DMS 273 (cell line): ENCODE measurements around the gene AHNAK2.

Experiments
- DNase-seq: peaks from one replicate; lab custom pipeline; 2025; ENCODE audit not compliant: unreplicated experiment; lab: John Stamatoyannopoulos, UW

The AHNAK2 gene

GRCh38 chr14:104986487-104987164 lies 8.5 kb upstream of the AHNAK2 start:
- DNase-seq: no peak

DNA sequence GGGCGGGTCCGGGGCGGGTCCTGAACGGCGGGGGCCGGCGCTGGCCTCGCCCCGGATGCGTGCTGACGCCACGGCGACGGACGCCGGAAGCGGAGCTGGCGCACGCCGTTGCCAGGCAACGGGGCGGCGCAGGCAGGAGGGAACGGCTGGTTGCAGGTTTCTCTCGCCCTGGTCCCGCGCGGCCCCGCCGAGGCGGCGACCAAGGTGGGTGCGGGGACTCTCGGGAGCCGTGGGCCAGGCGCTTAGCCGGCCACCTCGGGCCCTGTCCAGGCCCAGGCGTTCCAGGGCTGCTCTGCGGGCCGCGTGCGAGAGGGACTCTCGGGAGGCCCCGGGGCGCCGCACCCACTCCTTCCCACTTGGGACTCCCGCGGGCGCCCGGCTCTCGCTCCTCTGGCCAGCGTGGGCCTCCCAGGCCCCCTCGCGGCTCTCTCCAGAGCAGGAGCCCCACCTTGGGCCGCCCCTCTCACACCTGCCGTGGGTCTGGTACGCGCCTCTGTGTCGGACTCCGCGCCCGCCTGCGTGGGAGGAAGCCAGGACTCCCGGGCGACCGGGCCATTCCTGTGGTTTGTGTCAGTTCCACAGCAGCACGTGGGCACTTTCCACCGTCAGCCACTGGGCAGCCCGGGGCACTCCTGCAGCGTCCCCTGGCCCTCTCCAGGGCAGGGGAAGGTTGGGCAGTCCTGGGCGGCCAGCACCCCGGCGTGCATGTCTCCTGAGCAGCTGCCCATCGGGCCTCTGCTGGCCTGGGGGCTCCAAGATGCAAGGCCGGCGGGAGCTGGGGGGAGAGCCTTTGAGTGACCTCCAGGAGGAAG lies 7.7 kb upstream of the AHNAK2 start, which contains the start of gene CLBA1:
Gene CLBA1 (plus strand): TSS at position 114 of the 812 bp plus-strand sequence. CDS start 644 bp downstream, at position 758.
- peak; percentile 97 for DNase-seq

DNA sequence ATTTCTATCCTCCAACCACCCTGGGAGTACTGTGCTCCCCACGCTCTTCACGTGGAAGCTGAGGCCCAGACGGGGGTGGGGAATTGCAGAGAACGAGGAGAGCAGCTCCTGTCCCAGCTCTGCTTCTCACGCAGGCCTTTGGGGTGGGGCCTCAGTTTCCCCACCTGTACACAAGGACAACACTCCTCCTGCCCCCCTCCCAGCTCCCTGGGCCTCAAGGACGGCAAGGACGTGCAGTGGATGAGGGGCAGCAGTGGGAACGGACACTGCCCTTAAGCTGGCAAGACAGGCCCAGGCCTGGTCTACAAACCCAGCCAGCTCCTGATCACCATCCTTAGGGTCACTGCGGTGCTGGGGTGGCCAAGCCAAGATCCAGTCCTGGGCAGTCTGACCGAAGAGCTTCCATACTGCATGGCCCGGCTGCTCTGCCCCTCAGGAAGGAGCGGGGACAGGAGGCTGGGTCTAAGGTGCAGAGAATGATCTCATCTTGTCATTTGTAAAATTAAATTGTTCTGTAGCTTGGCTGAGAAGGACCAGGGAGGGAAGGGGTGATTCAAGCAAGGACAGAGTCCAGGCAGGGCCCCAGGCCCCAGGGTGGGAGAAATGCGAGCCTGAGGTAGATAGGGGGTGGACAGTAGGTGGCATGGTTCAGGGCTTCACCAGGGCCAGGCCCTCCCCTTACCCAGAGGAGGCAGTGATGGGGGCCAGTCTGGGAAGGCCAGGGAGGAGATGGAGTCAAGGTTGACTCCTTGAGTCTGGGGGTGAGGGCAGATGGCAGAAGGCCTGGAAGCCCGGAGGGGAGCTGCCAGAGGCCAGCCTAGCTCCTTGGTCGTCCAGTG lies 6.1 kb upstream of the AHNAK2 start:
- no peak for DNase-seq

GRCh38 chr14:104983231-104983721 lies 5.1 kb upstream of the AHNAK2 start:
- no peak for DNase-seq

- DNase-seq: no peak
Observed at GRCh38 chr14:104982548-104983230, 4.5 kb upstream of the AHNAK2 start.

DNA sequence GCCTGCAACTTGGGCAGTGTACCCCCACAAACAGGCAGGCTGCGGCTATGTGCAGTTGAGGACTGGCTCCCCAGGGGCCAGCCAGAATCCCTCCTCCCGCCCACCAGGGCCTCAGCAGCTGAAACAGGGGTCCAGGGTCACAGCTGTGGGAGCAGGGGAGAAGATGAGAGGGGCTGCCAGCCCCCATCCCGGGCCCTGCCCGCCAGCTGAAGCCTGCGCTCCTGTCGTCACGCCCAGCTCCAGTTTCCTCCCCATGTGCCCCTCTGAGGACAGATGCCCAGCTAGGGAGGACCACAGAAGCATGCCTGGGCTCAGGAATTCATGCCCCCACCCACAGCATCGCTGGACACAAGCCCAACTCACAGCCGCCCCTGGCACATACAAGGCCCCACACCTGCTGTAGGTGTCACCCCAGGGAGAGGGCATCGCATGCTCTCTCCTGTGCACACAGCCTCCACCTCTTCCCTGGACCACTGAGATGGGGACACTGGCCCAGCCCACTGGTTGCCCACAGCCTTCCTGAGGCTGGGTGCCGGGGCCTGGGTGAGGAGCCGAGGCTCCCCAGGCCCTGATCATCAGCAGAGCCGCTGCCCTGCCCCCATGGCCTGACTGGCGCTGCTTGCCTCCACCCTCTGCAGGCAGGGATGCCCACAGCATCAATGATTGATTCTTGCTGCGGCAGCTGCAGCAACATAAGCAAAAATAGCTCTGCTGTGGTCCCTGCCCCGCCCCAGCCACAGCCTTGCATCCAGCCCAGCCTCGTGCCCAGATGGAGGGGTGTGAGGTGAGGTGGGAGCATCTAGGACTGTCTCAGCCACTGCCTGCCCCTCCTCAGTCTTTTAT lies 3.7 kb upstream of the AHNAK2 start:
- no peak for DNase-seq

DNA sequence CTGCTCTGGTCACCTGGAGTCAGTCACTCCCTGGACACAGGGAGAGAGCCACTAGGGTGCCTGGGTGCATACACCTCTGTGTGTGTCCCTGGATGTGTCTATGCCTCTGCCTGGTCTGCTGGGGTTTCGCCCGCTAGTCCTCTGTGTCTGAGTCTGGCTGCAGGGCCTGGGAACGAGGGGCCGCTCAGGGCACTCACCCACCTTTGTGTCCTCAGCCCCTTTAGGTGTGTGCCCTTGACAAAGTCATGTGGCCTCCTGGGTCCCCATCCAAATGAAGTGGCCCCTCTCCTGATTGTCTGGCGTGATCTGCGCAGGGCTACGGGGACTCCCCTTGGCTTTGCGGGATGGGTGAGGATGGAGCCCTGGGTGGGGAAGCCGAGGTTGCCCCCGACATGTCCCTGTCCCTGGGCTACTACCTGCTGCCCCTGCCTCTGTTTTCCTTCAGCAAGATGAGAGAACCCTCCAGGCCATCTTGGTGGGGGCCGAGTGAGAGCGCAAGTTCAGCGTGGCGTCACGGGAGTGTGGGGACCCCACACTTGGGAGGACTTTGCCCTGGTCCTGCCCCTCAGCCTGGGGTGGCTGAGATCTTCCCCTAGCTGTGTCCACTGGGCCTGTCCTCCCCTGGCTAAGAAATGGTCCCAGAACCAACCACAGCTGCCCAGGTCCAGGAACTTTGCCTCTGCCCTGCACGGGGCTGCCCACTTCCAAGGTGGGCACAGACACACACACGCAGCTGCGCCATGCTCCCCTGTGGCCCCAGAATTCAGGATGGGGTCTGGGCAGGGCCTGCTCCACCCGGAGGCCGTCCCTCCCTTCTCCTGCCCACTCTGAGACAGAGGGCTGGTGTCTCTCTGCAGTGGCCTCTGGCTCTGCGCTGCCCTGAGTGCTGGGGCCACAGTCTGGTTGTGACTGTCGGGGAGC lies 2.7 kb upstream of the AHNAK2 start:
- DNase-seq: no peak

DNA sequence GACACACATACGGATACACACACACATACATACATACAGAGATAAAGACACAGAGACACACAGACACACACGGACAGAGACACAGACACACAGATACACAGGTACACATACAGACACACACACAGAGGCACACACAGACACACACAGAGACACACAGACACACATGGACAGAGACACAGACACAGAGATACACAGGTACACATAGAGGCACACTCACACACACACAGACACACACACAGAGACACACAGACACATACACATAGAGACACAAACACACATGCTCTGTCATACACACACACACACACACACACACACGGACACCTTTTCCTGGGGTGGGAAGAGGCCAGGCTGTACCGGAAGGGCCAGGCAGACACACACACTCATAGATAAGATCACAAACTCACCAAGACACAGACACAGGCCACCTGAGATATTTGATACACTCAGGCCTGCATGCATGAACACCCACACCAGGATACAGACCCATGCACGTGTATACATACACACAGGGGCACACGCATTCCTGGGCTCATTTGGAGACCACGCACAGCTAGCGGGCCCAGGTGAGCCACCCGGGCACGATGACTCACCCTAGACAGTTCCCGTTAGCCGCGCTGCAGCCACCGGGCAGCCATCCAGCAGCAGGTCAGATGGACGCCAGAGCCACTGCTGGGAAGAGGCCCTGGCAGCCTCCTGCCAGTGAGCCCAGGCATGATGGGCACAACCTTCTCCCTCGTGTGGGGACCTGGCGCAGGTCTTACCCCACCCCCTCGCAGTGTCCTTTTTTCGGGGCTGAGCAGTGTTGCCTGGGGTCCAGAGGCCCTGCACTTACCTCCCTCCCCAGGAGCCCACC lies 1.8 kb upstream of the AHNAK2 start:
- peak; percentile 47 for DNase-seq

DNA sequence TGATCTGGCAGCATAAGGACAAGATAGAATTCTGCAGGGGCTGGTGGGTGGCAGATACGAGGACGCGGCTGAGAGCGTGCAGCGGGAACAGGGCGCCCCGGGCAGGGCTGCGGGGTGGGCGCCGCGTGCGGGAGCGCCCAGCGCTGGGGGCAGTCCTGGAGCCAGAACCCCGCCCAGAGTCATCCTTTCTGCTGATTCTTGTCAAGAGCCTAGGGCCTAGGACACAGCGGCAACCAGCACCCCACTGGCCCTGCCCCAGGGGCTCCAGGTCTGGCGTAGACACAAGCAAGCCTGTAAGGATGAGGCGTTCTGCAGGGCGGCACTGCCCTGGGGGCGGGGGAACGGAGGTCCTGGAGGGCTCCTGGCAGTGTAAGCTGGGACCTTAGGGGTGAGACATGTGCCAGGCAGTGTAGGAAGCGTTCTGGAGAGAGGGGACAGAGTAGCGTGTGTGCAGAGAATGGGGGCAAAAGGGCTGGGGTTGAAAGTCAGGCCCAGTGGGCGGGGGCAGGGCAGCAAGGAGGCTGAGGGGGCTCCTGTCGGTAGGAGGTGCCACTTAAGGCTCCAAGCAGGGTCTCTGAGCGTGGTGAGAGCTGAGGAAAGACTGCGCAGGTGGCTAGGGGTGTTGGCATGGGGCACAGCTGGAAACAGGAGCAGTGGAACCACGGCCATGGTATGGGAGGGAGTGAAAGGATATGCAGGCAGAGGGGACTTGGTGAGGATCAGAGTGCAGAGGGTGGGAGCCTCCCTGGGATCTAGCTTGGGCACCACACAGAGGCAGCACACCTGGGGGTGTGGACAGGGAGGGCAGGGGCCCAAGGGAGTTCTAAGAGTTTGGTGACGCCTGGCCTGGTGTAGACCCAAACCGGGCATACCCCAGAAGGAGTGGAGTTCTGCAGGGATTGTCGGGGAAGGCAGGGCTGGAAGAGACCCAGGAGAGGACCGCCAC lies 845 bp upstream of the AHNAK2 start:
- DNase-seq: no peak

GRCh38 chr14:104977008-104977680 lies 1.0 kb downstream of the AHNAK2 start:
- DNase-seq: no peak

GRCh38 chr14:104976198-104977007 lies 1.8 kb downstream of the AHNAK2 start:
- peak; percentile 85 for DNase-seq

GRCh38 chr14:104975481-104976197 lies 2.5 kb downstream of the AHNAK2 start:
- DNase-seq: peak; percentile 56

DNA sequence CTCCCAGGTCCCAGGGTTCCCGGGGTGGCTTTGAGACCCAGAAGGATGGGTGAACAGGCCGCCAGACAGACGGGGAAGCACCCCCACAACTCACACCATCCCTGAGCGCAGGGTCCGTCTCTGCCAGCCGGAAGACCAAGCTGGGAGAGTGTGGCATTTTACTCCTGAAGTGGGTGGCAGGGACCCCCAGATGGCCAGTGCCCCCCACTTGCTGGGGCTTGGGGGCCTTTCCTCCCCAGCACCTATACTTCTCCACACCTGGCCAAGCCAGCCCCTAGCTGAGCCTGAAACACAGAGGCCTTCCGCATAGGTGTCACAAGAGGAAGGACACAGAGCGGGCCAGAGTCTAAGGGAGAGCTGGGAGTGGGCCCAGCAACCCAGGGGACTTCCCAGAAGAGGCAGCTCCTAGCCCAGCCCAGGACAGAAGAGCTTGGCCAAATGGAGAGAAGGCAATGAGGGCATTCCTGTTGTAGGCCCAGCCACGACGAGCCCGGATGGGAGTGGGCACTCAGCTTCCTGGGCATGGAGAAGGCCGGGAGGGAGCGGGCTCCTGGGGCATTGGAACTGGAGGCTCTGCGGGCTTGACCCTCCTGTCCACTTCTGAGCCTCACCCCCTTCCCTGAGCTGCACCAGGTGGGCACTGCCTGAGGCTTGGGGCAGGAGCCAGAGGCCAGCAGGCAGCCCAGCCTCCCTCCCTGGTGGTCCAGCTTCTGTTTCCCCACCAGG lies 3.3 kb downstream of the AHNAK2 start:
- no peak for DNase-seq

DNA sequence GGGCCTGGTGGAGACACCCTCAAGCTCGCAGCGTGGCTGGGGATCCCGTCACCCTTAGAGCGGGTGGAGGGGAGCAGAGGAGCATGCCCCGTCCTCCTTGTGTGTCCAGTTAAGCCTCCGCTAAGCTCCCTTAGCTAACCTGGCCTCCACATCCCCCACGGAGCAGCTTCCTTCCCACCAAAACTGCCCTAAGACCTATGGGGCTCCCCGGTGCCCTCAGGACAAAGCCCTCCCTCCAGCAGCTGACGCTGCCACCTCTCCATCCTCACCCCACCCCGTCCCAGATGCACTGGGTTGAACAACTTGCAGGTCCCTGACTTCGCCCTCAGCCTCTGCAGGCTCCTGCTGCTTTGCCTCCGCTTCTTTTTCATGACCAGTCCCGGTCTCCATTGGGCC lies 4.0 kb downstream of the AHNAK2 start:
- no peak for DNase-seq
